GM19240 (cell line): ENCODE results near the gene PPP2R2C.

ENCODE experiments used
- DNase-seq: peaks from one replicate; pipeline ENCODE4 v3.0.0; 2011; ENCODE audit warnings: low spot score; ENCODE audit not compliant: insufficient read length

PPP2R2C gene

DNA sequence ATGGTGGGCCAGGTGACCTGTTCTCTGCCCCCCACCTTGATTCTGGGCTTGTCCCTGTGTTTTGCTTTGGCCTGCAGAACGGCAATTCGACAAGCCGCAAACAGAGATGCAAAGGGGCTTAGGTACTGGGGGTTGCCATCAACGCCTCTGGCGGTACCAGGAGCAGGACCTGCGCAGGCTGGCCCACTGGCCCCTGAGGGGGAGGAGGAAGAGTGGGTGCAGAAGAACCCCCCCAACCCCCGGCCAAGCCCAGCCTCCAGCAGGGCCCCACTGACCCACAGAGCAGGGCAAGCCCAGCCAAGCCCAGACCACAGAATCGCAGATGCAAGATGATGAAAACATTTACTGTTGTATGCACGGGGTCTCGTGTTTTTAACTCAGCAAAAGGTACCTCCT lies 89.4 kb downstream of the PPP2R2C start:
- DNase-seq = no peak

DNA sequence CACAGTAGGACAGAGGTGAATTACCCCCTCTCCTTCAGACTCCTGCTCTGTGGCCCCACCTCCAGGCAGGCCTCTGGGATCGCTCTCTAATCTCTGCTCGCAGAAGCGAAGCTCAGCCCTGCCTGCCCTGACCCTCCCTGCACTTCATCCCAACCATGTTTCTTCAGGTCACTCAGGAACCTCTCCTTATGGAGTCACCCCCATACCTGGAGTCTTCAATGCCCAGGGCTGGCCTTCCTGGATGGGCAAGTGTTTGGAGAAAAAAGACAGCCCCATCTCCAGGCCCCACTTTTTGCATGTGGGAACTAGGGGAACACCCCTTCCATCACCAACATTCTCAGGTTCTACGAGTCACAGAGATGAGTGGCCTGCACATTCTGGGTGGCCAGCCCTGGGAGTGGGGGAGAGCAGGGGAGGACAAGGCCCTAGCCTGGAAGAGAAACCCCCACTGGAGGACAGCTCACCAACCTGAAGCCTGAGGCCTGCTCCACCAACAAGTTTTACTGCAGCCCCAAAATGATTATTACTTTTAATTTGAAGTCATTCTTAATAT lies 90.8 kb downstream of the PPP2R2C start:
- DNase-seq = no peak

DNA sequence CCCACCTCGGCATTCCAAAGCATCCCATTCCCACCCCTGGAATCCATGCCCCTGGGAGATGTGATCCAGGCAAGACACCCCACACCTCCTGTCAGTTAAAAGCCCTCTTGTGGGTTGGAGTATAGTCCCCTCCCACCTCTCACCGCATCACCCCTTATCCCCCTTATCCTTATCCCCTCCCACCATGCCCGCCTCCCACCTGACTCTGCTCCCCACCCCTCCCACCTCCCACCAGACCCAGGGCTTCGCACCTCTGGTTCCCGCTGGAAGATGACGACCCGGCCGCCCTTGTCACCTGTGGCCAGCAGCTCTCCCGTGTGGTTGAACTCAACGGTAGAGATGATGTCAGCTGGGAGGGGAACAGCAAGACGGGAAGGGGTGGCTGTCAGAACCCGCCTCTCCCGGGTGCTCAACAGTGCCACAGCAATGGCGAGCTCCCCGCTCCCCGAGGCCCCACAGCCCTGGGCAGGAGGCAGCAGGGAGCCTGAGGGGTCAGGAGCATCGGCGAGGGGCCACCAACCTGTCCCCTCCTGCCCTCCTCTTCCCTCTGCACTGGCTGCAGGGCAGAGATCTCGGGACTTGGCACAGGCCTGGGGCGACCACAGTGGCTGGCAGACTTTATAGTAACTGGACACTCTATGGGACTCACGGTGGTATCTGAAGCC lies 91.5 kb downstream of the PPP2R2C start:
- no peak for DNase-seq

DNA sequence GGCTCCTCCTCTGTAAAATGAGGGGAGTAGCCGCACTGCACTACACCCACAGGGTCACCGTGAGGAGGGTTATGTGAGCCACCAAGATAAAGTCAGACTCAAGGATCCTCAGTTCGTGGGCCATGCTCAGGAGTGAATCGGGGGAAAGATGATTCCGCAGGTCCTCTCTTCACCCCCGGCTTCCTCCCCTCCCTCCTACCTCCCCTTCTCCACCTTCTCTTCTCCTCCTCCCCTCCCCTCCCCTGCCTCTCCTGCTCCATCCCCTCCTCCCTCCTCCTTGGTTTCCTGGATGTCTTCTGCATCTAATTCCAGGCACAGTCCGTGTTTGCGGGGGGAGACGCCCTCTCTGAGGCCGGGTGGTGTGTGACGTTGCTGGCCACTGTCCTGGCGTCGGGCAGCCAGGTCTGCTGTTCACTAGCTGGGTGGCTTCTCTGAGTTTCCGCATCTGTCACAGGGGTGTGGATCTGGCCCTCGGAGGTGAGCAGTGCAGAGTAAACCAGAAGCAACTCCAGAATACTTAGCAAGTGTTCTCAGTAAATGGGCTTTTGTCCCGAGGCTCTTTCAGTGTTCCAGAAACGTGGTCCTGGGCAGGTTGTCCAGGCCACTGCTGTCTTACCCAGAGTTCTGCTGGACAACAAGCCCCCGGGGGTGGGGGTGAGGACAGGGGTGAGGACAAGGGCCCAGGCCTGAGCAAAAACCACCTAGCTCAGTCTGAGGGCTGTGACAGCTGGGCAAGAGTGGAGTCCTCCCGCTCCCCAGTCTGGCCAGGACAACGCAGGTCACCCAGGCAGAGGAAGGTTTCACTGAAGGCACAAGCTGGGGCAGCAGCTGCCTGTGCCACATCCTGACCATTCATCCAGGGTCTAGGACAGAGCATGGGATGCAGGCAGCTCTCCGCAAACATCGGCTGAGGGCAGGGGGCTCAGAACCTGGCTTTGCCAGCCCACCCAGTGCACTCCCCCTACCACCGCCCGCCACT lies 92.4 kb downstream of the PPP2R2C start:
- no peak for DNase-seq

DNA sequence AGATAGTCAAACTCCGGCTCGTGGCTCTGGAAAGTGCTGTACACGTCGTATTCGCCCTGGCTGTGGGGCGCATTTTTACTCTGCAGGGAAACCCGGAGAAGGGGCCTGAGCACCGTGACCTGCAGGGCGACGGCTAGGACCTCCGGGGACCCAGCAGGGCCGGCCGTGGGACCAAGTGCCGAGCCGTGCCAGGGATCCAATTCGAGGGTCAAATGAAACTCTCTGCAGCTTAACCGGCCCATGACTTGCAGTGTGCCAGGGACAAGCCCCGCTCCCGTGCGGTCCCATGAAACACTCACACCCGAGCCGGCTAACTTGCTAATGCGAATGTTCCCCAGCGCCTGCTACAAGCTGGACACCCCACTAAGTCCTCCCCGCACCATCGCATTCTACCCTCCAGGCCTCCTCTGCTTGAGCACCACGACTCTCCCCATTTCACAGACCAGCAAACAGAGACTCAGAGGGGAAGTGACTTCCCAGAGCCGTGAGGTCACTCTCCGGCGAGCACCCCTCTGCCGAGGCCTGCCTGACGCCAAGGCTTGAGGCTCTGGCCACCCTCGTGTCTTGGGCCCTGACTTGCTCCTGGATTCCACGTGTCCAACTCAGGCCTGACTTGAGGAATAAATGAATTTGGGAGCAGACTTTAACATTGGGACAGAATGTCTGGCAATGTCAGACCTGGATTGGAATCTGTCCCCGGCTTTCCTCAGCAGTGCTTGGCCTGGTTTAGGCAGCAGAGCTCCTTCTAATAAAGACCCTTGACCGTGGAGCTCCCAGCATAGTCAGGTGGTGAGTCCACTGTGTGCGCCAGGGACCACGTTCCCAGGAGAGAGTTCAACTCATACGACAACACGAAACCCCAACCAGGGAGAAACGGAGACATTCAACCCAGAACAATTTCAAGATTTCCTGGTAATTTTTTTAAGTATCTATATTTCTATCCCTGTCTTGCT lies 93.6 kb downstream of the PPP2R2C start:
- DNase-seq = no peak

DNA sequence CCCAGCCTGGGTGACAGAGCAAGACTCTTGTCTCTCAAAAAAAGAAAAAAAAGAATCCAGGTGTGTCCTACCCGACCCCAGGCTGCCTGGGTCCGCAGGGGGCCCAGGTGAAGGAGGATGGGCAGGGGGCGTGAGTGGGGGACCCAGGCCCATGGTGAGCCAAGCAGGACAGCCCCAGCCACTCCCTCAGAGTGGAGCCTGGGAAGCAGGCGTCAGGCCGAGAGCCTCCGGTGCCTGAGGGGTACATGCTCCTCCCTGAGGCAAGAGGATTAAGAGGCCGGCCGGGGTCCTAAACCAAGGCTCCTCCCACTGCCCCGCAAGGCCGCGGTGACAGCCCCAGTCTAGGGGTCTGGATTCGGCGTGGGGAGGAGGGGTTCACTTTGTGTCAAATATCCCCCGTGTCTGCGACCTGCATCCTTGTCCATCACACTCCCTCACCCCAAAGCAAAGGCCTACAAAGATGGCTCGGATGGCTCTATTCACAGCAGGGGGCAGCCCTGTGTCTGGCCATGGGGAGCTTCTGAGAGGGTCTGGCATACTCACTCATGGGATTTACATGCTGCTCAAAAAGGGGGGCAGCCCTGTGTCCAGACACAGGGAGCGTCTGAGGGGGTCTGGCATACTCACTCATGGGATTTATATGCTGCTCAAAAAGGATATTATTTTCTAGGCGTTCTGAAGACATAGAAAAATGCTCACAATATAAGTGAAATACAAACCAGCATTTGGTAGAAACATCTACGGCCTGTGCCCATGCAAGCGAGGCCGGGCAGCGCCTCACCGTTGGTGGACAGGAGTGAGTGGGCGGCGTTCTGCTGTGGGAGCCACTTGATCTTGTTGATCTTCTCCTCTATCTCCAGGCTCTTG lies 94.6 kb downstream of the PPP2R2C start:
- no peak for DNase-seq

DNA sequence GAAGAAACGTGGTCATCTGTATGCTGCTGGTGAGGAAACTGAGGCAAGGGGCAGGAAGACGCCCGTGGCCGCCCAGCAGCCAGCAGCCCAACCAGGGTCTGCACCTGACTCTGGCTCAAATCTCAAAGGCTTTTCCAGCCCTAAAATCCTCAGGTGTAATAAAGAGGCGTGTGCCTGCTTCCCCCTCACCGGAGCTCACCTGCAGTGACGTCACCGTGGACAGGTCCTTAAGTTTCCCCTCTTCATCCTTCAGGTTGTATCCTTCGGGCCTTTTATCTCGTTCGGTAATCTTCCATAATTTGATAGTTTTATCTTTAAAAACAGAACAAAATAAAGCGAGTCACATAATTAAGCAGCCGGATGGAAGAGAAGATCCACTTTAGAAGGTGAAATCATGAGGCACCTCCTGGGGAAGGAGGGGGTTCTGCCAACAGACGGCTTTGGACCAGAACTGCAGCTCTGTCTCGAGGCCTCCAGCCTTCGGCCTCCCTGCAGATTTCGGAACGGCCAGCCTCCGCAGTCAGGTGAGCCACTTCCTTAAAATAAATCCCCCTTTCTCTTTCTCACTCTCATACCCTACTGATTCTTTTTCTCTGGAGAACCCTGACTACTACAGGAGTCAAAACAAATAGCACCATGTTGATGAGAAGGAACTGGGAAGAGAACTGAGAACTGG lies 96.7 kb downstream of the PPP2R2C start:
- DNase-seq = no peak

DNA sequence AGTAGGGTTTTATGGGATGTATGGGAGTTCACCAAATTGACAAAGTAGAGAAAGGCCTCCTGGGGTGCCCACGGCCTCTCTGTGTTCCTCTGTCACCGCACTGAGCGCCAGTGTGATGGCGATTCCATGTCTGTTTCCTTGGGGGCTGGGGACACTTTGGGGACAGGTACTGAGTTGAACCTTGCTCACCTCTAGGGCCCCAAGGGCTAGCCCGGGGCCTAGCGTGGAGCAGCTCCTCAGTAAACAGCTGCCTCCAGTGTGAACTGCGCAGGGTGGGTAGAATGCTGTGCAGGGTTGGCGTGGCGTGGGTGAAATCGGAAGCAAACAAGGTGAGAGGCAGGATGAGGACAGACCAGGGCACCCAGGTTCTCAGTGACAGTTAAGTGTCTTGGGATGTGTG lies 97.8 kb downstream of the PPP2R2C start:
- no peak for DNase-seq

DNA sequence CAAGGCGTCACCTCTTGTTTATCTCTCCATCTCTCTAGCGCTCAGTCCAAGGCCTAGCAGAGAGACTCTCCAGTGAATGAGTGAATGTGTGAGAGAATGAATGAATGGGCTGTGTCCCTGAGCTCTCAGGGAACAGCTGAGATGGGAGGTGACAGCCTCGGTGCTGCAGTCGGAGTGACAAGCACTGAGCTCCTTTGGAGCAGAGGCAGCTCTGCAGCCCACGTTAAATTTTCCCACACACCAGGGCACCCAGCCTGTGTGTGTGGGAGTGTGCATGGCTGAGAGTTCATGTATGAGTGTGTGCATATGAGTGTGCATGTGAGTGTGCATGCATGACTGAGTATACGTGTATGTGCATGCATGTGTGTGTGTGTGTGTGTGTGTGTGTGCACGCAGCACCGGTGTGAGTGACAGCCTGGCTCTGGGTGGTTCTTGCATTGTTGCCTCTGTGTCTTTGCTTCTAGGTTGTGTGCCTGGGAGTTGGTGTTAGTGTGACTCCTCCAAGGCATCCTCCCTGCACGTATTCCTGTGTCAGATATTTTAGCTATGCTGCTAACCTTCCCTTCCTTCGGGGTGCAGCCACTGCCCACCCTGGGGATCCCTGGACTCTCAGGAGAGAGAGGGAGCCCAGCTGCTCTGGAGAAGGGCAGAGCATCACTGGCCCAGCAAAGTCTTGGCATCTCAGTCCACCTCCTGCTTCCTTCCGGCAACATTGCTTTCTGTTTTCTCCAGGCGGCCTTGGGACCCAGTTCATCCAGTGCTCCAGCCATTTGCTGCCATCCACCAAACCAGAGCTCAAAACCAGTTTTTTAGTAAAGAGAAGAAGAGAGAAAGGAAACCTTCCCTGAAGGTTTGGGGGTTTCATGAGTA lies 98.6 kb downstream of the PPP2R2C start:
- no peak for DNase-seq

DNA sequence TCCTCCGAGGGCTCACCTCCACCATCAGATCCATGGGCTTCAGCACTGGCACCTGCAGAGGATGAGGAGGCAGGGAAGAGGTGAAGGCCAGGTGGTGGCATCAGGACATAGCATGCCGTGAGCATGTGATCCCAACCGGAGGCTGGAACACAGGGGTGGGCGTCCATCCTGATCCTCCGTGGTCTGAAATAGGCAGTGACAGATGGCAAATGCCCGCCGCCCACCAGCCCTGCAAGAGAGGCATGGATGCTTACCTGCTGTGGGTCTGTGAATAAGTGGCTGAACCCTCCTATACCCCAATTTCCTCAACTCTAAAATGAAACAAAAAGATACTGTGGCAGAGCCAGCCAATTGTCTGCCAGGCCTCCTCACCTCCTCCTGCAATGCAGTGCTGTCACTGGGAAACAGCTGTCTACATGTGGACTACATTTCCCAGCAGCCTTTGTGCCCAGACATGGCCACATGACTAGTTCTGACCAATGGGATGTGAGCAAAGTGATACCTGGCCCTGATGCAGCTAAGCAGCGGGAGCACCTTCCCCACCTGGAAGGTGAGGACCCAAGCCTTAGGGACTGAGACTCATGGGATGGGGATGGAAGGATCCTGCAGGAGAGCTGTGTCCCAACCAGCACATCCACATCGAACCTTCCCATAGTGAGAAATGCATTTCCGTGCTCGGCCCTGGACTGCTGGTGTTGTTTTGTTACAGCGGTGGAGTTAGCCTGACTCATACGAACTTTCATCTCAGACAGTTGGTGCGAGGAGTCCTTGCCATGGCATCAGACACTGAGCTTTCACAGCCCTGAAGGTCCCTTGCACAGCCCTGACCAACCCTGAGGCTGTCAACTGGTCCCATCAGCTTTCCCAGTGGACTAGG lies 99.5 kb downstream of the PPP2R2C start:
- DNase-seq = peak; percentile 57

DNA sequence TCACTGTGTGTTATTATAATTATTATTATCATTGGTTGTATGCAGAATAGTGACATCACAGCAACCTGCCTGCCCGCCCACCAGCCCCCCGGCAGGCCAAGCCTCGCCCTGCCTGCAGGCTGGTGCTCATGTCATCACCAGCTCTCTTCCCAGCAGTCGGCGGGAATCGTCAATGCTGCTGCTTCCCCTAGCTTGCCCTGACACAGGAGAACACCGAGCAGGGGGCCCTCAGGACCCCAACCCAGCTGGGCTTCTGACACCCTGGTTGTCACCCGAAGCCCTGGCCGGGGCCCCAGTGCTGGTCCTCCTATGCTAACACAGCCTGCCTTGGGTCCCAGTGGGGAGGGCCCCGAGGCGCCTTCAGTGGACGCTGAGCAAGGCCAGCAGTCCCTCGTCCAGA lies 100.6 kb downstream of the PPP2R2C start:
- no peak for DNase-seq

DNA sequence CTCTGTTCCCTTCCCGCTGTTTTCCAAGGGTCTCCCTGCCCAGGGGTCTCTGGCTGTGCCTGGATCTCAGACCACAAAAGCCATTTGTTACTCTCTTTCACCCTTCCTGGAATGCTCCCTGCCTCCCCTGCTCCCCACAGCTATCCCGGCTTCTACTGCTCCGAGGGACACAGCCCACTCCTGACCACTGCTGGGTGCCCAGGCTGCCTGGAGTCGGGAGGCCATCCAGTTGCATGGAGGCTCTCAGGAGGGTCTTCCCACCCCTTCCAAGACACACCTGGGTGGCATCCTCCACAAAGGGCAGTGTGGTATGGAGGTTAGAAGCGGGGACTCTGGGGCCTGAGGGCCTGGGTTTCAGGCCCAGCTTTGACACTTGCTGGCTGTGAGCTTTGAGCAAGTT lies 101.1 kb downstream of the PPP2R2C start:
- DNase-seq = no peak

DNA sequence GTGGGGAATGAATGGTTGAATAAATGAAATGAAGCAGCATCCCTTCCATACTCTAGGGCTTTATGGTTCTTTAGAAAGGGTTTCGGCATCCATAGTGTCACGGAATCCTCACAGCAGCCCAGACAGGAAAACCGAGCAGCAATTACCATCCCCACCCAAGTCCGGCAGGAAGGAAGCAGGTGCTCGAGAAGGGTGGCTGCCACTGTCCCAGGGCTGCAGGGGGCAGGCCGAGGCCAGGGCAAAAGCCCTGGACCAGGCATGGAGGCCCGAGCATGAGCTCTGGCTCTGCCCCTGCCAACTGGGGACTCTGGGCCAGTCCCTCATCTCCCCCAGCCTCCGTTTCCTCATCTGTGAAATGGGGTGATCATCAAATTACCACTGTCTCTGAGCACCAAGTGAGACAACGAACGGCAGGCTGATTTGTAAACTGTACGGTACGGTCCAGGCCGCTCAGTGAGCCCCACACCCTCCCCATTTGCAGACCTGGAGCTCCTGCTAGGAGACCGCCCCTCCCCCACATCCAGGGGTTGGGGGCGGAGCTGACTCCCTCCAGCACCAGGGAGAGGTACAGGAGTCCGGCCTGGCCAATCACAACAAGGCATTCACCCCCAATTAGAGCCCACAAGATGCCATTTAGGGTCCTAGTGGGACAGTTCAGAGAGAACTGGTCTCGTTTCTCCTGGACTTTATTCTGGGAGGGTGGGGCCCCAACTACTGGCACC lies 102.3 kb downstream of the PPP2R2C start:
- no peak for DNase-seq

DNA sequence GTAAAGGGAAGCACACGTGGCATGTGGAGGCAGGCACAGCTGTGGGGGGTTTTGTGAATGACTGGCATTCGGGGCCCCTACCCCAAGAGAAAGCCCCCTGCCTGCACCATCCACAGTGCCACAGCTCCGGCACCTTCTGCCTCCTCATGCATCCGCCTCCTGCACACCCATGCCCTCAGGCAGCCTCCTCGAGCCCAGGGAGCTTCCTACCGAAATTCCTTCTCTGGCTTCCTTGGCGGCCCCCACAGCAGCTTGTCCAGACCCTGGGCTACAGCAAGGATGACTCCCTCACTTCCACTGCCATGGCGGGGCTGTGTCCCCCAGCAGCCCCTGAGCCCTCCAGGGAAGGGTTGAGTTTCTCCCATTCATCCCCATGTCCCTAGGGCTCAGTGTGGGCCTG lies 102.9 kb downstream of the PPP2R2C start:
- DNase-seq = no peak

DNA sequence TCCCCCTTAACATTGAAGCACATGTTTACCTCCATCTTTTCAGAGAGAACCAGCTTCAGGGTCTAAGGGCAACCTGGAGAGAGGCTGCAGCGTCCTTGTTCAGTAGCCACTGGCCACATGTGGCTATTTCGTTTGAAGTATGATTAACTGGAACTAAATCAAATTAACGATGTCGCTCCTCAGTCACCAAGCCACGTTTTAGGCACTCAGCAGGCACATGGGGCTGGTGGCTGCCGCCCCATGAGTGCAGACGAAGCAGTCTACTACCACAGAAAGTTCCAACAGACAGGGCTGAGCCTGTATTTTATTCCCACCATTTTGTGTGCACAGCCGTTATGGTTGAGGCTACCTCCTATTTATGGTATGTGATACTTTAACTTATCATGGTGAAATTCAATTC lies 103.4 kb downstream of the PPP2R2C start:
- no peak for DNase-seq

DNA sequence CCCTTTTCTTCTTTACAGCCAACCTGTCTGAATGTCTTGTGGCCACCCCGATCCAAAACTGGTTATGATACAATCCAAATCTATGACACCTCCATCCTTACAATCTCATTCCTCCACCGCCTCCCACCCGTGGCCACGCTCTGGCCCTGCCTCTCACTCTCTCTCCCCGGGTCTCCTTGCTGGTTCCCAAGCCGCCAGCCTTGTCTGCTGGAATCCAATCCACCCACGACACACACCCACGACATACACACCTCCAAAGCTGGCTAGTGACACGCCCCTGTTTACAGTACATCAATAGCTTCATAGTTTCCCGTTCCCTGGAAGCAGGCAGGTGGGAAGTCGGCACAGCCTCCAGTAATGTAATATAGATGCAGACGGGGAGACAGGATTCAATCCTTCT lies 103.8 kb downstream of the PPP2R2C start:
- no peak for DNase-seq

DNA sequence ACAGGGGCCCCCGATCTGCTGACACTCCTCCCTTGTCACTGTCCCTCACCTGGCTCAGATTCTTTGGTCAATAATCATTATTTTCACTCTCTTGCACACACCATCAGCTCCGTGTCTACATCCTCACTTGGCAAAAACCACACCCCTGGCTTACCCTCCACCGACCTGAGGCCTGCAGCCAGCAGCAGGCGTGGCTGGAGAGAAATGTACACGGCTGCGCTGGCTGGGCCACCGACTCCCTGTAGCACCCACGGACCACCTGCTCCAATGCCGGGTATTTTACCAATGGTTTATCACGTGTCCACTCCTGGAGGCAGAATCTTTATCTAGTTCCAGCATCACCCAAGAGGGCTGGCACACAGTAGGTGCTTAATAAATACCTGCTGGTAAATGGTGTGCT lies 104.3 kb downstream of the PPP2R2C start:
- DNase-seq = no peak
